HepG2 (cell line): ENCODE data around the gene ELF1. TPM values are rescaled to one million over a fixed set of nuclear protein-coding genes. Genes with fewer than 3 reads are reported as not detected.

Experiments
- ATAC-seq: fragments of 200-7000 bp; cut with Tn5 transposase; 3 replicates; pipeline ENCODE4 v1.9.1; 2020; ENCODE audit warnings: mild to moderate bottlenecking, moderate library complexity
- BruUV-seq: library from RNA; stranded (reverse); fragments of 400-500 nt; replicated peaks from 2 replicates; lab custom pipeline; 2021; lab: Mats Ljungman, UMichigan
- CTCF ChIA-PET: fragments of 300-600 bp; formaldehyde crosslinking; extraction: SDS; loops from one replicate; lab custom pipeline; 2021; ENCODE audit warnings: low total read pairs, inconsistent platforms, low intra/inter-chr PET ratio; lab: Yijun Ruan, JAX
- POLR2A ChIA-PET: fragments of 350-600 bp; sonication (Branson Sonifier 250); formaldehyde crosslinking; loops from one replicate; lab custom pipeline; 2020; ENCODE audit warnings: antibody characterized with exemption, inconsistent platforms; lab: Yijun Ruan, JAX
- DNase-seq: peaks from one replicate; pipeline ENCODE4 v3.0.0-alpha.2; 2015; ENCODE audit warnings: low spot score
- FAIRE-seq: peaks from 3 replicates; lab custom pipeline; 2011; peaks lifted over from hg19 to GRCh38; lab: Jason Lieb, UNC
- H2AFZ ChIP-seq: one replicate; pipeline ENCODE4 v1.6.1; 2011; ENCODE audit warnings: low read length, inconsistent platforms
- H3K27ac ChIP-seq: fragments of 300-600 bp; 3 replicates; pipeline ENCODE4 v1.8.0; 2011; ENCODE audit warnings: mixed run types, mild to moderate bottlenecking, mixed read lengths, low read length, inconsistent platforms; ENCODE audit not compliant: insufficient read depth; ENCODE audit errors: extremely low read length
- H3K27me3 ChIP-seq, 2 experiments: fragments of 200-600 bp in 1 of 2; 2 replicates in 1 of 2; 3 replicates in 1 of 2; pipeline versions ENCODE4 v1.6.0 to v1.8.0; 2011; ENCODE audit warnings: low read length in 2 of 2, mild to moderate bottlenecking in 2 of 2, moderate library complexity in 2 of 2, inconsistent platforms in 1 of 2; ENCODE audit not compliant: insufficient read depth in 2 of 2, control insufficient read depth in 1 of 2
- H3K36me3 ChIP-seq, 2 experiments: fragments of 200-600 bp in 1 of 2; replicated peaks in 1 of 2; 2 replicates in 1 of 2; 3 replicates in 1 of 2; pipeline versions ENCODE4 v1.5.1 to v1.8.0; 2011; ENCODE audit warnings: low read length in 2 of 2, inconsistent platforms in 1 of 2; ENCODE audit not compliant: insufficient read depth in 2 of 2, control insufficient read depth in 1 of 2
- H3K4me1 ChIP-seq: 2 replicates; pipeline ENCODE4 v1.5.1; 2012; ENCODE audit warnings: low read length, inconsistent platforms; ENCODE audit not compliant: insufficient read depth
- H3K4me2 ChIP-seq: 2 replicates; pipeline ENCODE4 v1.6.0; 2011; ENCODE audit warnings: low read depth, low read length, inconsistent platforms
- H3K4me3 ChIP-seq, 3 experiments: fragments of 200-600 bp in 1 of 3; sonication (generic), shearing (Covaris generic) in 1 of 3; replicated peaks in 1 of 3; 2 replicates each; pipeline ENCODE4 v1.5.1; 2011 to 2016; ENCODE audit warnings: low read length in 3 of 3, inconsistent platforms in 2 of 3, low read depth in 2 of 3, mild to moderate bottlenecking in 2 of 3, control low read depth in 1 of 3, mixed read lengths in 1 of 3; ENCODE audit not compliant: insufficient read depth in 1 of 3
- H3K79me2 ChIP-seq: one replicate; pipeline ENCODE4 v1.6.1; 2011; ENCODE audit warnings: low read length, inconsistent platforms; ENCODE audit not compliant: insufficient read depth
- H3K9ac ChIP-seq: 2 replicates; pipeline ENCODE4 v1.6.0; 2011; ENCODE audit warnings: mild to moderate bottlenecking, low read depth, low read length, inconsistent platforms; ENCODE audit not compliant: insufficient read depth
- H3K9me3 ChIP-seq: 2 replicates; pipeline ENCODE4 v1.5.1; 2012; ENCODE audit warnings: mild to moderate bottlenecking, low read length
- H4K20me1 ChIP-seq: 2 replicates; pipeline ENCODE4 v1.6.0; 2011; ENCODE audit warnings: inconsistent platforms, mild to moderate bottlenecking, low read length, moderate library complexity; ENCODE audit not compliant: insufficient read depth
- CREB1 ChIP-seq, 2 experiments: fragments of 450-650 bp in 1 of 2; IDR thresholded peaks; 2 replicates each; pipeline ENCODE4 v1.6.1; 2016 to 2017; ENCODE audit warnings: control low read depth in 1 of 2, mild to moderate bottlenecking in 1 of 2, missing compliant biosample characterization in 1 of 2, missing genetic modification characterization in 1 of 2
- ZBTB10 ChIP-seq: sonication (generic); formaldehyde crosslinking; IDR thresholded peaks from 2 replicates; pipeline ENCODE4 v1.4.0; 2020; ENCODE audit warnings: missing genetic modification reagents, borderline replicate concordance
- ZNF589 ChIP-seq: sonication (generic); formaldehyde crosslinking; conservative IDR thresholded peaks from 2 replicates; pipeline ENCODE4 v1.8.0; 2022; ENCODE audit warnings: mild to moderate bottlenecking, moderate library complexity, missing genetic modification reagents
- ZNF775 ChIP-seq: sonication (generic); formaldehyde crosslinking; IDR thresholded peaks from 2 replicates; pipeline ENCODE4 v1.4.0; 2020; ENCODE audit warnings: missing genetic modification reagents, mild to moderate bottlenecking, moderate library complexity, borderline replicate concordance
- ZZZ3 ChIP-seq: sonication (generic); formaldehyde crosslinking; IDR thresholded peaks from 2 replicates; pipeline ENCODE4 v1.4.0; 2020; ENCODE audit warnings: missing genetic modification reagents, mild to moderate bottlenecking, borderline replicate concordance
- WGBS: methylation state at CpG from one replicate; pipeline ENCODE4 v1.1.6; 2017; ENCODE audit warnings: low lambda C conversion rate; 5-methylcytosine and 5-hydroxymethylcytosine counted together
- in situ Hi-C: cut with HindIII; loops from 2 replicates; pipeline ENCODE4 v1.10.0; 2017; ENCODE audit warnings: low pct_unique_long_range_greater_than_20kb; ENCODE audit not compliant: extremely low pct_ligation_motif_present
- intact Hi-C: fragments of 100-400 bp; cut with micrococcal nuclease; formaldehyde crosslinking; loops from one replicate; pipeline ENCODE4 v1.10.0; 2022; ENCODE audit not compliant: unreplicated experiment
- polyA plus RNA-seq, 8 experiments: library from polyadenylated mRNA; depleted of rRNA in 3 of 8; stranded (reverse) in 7 of 8; unstranded in 1 of 8; fragments of >200 nt; fragmentation: Illumina TruSeq in 4 of 8; extraction: Trizol in 4 of 8; gene quantifications; 2 replicates each; pipeline versions ENCODE4 v1.2.1 to v1.2.3, GENCODE V29; 2011 to 2016; ENCODE audit warnings: low read depth in 4 of 8, missing spikeins in 1 of 8, mixed read lengths in 1 of 8; ENCODE audit not compliant: insufficient read depth in 1 of 8
- total RNA-seq, 5 experiments: library from RNA; depleted of rRNA; stranded (reverse); fragments of >200 nt; fragmentation: Illumina TruSeq; extraction: Trizol; gene quantifications; 2 replicates each; pipeline ENCODE4 v1.2.3, GENCODE V29; 2016; ENCODE audit warnings: low read depth in 1 of 5

ELF1 gene
- total and polyA plus RNA-seq, 2 of the 13 experiments (the other 11 are each of a cell fraction or from before 2014, with no cell fraction given), result 24.6 to 71.5 TPM

GRCh38 chr13:41065078-41065477 is 46.0 kb upstream of the ELF1 start:
- CTCF ChIA-PET, result no interaction called here
- no peak for ATAC-seq
- POLR2A ChIA-PET, result no interaction called here
- H3K4me3 ChIP-seq, result no peak overlapping the region
- no peak overlapping the region for H3K27ac ChIP-seq
- no peak for FAIRE-seq
- no peak for TF ChIP-seq ZNF775 (CRISPR knock-in tag)
- TF ChIP-seq ZZZ3 (CRISPR knock-in tag), result no peak
- no peak for DNase-seq
- H3K36me3 ChIP-seq, result peaks cover 4 to 37% of the 10 kb centered on the region in 2 experiments
- no peaks in the 10 kb centered on the region; a peak in 1 of 5 replicates for H3K27me3 ChIP-seq
- H3K9ac ChIP-seq, result no peak overlapping the region
- H3K79me2 ChIP-seq, result peaks cover 37% of the 10 kb centered on the region
- H3K9me3 ChIP-seq, result no peaks in the 10 kb centered on the region
- no peak overlapping the region for H2AFZ ChIP-seq
- BruUV-seq, result no TSS peak
- in situ Hi-C loops (loop anchor here (10.0 kb wide), 1 partner anchor 130 kb away; the partner anchor contains the start of gene KBTBD7), intact Hi-C loops (no loop called here)
- no peaks in the 10 kb centered on the region for H4K20me1 ChIP-seq
- peaks cover 25% of the 10 kb centered on the region for H3K4me1 ChIP-seq
- H3K4me2 ChIP-seq, result no peak overlapping the region

- Histone ChIP-seq H3K4me2 (no peak overlapping the region), H3K9ac (no peak overlapping the region), H3K27me3 (no peaks in the 10 kb centered on the region; a peak in 1 of 5 replicates), H3K79me2 (peaks cover 43% of the 10 kb centered on the region), H3K36me3 (peaks cover 4 to 34% of the 10 kb centered on the region in 2 experiments), H3K27ac (no peak overlapping the region), H2AFZ (no peak overlapping the region), H4K20me1 (peaks cover 4% of the 10 kb centered on the region; the same call in 1 of the 2 replicates), H3K4me3 (no peak overlapping the region), H3K4me1 (peaks cover 25% of the 10 kb centered on the region), H3K9me3 (no peaks in the 10 kb centered on the region)
- FAIRE-seq (no peak), ATAC-seq (no peak), DNase-seq (no peak)
- in situ Hi-C loops (loop anchor here (10.0 kb wide), 1 partner anchor 130 kb away; the partner anchor contains the start of gene KBTBD7), intact Hi-C loops (loop anchor here (5.0 kb wide), 2 partner anchors 248 to 277 kb away; partner anchors contain the start of genes NAA16 and SLC25A15)
- ChIA-PET POLR2A (no interaction called here), CTCF (no interaction called here)
- whole genome bisulfite sequencing, result 86% methylated on average over 2 of the region's 2 CpGs
- TF ChIP-seq CREB1 (IDR thresholded peaks at IDR 0.05), result no peak
- no peak for TF ChIP-seq CREB1 (CRISPR knock-in tag; IDR thresholded peaks at IDR 0.05)
- no peak for TF ChIP-seq ZBTB10 (CRISPR knock-in tag)
- no peak for TF ChIP-seq ZNF589 (CRISPR knock-in tag)
- BruUV-seq, result no TSS peak
These were observed 45.4 kb upstream of the ELF1 start for GRCh38 chr13:41064493-41064892.
